Prostate gland (tissue), 2 donors: ENCODE results near the gene SHANK1. TPM values are rescaled to one million over a fixed set of nuclear protein-coding genes. Genes with fewer than 3 reads are reported as not detected.

Experiments
- DNase-seq: peaks from one replicate; pipeline ENCODE4 v3.0.0-alpha.2; 2019; ENCODE audit warnings: low spot score
- H3K27ac ChIP-seq, 2 donors: fragments of 200-600 bp; sonication (generic); 2 replicates each; pipeline ENCODE4 v1.5.1; 2017 to 2019
- H3K27me3 ChIP-seq: fragments of 200-600 bp; sonication (generic); replicated peaks from 2 replicates; pipeline ENCODE4 v1.5.1; 2019; ENCODE audit not compliant: insufficient read depth
- H3K36me3 ChIP-seq, 2 donors: fragments of 200-600 bp; sonication (generic); 1 replicate in 1 of 2; 2 replicates in 1 of 2; pipeline versions ENCODE4 v1.5.1 to v1.8.1; 2017 to 2019
- H3K4me1 ChIP-seq: fragments of 200-600 bp; sonication (generic); replicated peaks from 2 replicates; pipeline ENCODE4 v1.5.1; 2019
- H3K4me3 ChIP-seq, 2 donors: fragments of 200-600 bp; sonication (generic); 2 replicates each; pipeline ENCODE4 v1.5.1; 2017 to 2019
- H3K9me3 ChIP-seq: fragments of 200-600 bp; sonication (generic); 2 replicates; pipeline ENCODE4 v1.5.1; 2017
- CTCF ChIP-seq, 4 experiments: fragments of 200-600 bp in 2 of 4; fragments of 450-650 bp in 2 of 4; sonication (generic) in 2 of 4; IDR thresholded peaks; 1 replicate in 3 of 4; 2 replicates in 1 of 4; pipeline ENCODE4 v1.5.1; 2016 to 2019; ENCODE audit warnings: antibody characterized with exemption in 4 of 4, mild to moderate bottlenecking in 2 of 4, moderate library complexity in 2 of 4
- POLR2A ChIP-seq: fragments of 450-650 bp; IDR thresholded peaks from one replicate; pipeline ENCODE4 v1.6.1; 2016; ENCODE audit warnings: antibody characterized with exemption, mild to moderate bottlenecking
- POLR2AphosphoS5 ChIP-seq: sonication (generic); formaldehyde crosslinking; IDR thresholded peaks from one replicate; pipeline ENCODE4 v1.6.1; 2017; ENCODE audit warnings: antibody characterized with exemption
- WGBS: methylation state at CpG from one replicate; pipeline ENCODE4 v1.1.5; 2018; 5-methylcytosine and 5-hydroxymethylcytosine counted together
- intact Hi-C: fragments of 100-400 bp; cut with DNase I; formaldehyde crosslinking; loops from one replicate; pipeline ENCODE4 v1.14.2; 2022
- total RNA-seq, 2 donors: library from RNA; depleted of rRNA; stranded (reverse); fragments of >200 nt; gene quantifications; one replicate each; pipeline ENCODE4 v1.1.0, GENCODE V29; 2016

SHANK1 gene
- total RNA-seq, 2 donors from 2014 or later: 0.91 to 2.3 TPM

GRCh38 chr19:50638600-50638999 lies 81.0 kb downstream of the SHANK1 start:
- Histone ChIP-seq H3K9me3 (no peaks in the 10 kb centered on the region), H3K4me1 (peaks cover 4% of the 10 kb centered on the region), H3K27ac (no peak overlapping the region), H3K36me3 (no peaks in the 10 kb centered on the region), H3K4me3 (no peak overlapping the region), H3K27me3 (no peaks in the 10 kb centered on the region)
- TF ChIP-seq POLR2A: no peak
- no peak for TF ChIP-seq CTCF (IDR thresholded peaks at IDR 0.05)
- TF ChIP-seq POLR2AphosphoS5: no peak
- WGBS: 43% methylated on average over 10 of the region's 10 CpGs
- DNase-seq: no peak
- intact Hi-C loops: no loop called here

GRCh38 chr19:50636317-50637085 lies 83.1 kb downstream of the SHANK1 start:
- Histone ChIP-seq H3K27ac (no peak overlapping the region), H3K27me3 (no peaks in the 10 kb centered on the region), H3K4me1 (peaks cover 4% of the 10 kb centered on the region), H3K9me3 (no peaks in the 10 kb centered on the region), H3K4me3 (no peak overlapping the region), H3K36me3 (no peaks in the 10 kb centered on the region)
- TF ChIP-seq POLR2A: no peak
- no peak for TF ChIP-seq POLR2AphosphoS5
- TF ChIP-seq CTCF (IDR thresholded peaks at IDR 0.05): no peak
- intact Hi-C loops: no loop called here
- 77% methylated on average over 5 of the region's 5 CpGs for WGBS
- no peak for DNase-seq

GRCh38 chr19:50633973-50634372 lies 85.6 kb downstream of the SHANK1 start:
- Histone ChIP-seq H3K36me3 (no peaks in the 10 kb centered on the region), H3K9me3 (no peaks in the 10 kb centered on the region), H3K27me3 (no peaks in the 10 kb centered on the region), H3K27ac (no peak overlapping the region), H3K4me1 (peaks cover 2% of the 10 kb centered on the region), H3K4me3 (no peak overlapping the region)
- no peak for DNase-seq
- intact Hi-C loops: no loop called here
- 90% methylated on average over 2 of the region's 2 CpGs for WGBS
- TF ChIP-seq CTCF (IDR thresholded peaks at IDR 0.05): no peak
- no peak for TF ChIP-seq POLR2AphosphoS5
- no peak for TF ChIP-seq POLR2A

- DNase-seq: no peak
- Histone ChIP-seq H3K4me1 (no peaks in the 10 kb centered on the region), H3K27me3 (no peaks in the 10 kb centered on the region), H3K9me3 (no peaks in the 10 kb centered on the region), H3K36me3 (no peaks in the 10 kb centered on the region), H3K4me3 (no peak overlapping the region), H3K27ac (no peak overlapping the region)
- intact Hi-C loops: no loop called here
- WGBS: 92% methylated on average over 2 of the region's 2 CpGs
- no peak for TF ChIP-seq POLR2A
- no peak for TF ChIP-seq POLR2AphosphoS5
- no peak for TF ChIP-seq CTCF (IDR thresholded peaks at IDR 0.05)
These were observed 86.2 kb downstream of the SHANK1 start for GRCh38 chr19:50633359-50633758.
